Neural cell (in vitro differentiated cells): Measurements from ENCODE around the gene KCTD12. TPM values are rescaled to one million over a fixed set of nuclear protein-coding genes. Genes with fewer than 3 reads are reported as not detected.

Experiments
- H2AFZ ChIP-seq: fragments of 200-600, 300-800 bp; sonication (generic), shearing (Covaris generic); 2 replicates; pipeline ENCODE4 v1.6.0; 2014; ENCODE audit warnings: low read depth, mild to moderate bottlenecking, antibody characterized with exemption, low read length, moderate library complexity
- H3F3A ChIP-seq: fragments of 200-600 bp; shearing (Covaris generic); 2 replicates; pipeline ENCODE4 v1.6.1; 2016; ENCODE audit warnings: mild to moderate bottlenecking, moderate library complexity, mixed read lengths, antibody characterized with exemption, low read length; ENCODE audit not compliant: insufficient read depth, poor library complexity, severe bottlenecking
- H3K27ac ChIP-seq: fragments of 200-600, 300-800 bp; sonication (generic), shearing (Covaris generic); 2 replicates; pipeline ENCODE4 v1.5.1; 2014; ENCODE audit warnings: mild to moderate bottlenecking, low read length, moderate library complexity
- H3K27me3 ChIP-seq: fragments of 300-800, 200-600 bp; sonication (generic), shearing (Covaris generic); 2 replicates; pipeline ENCODE4 v1.6.0; 2014; ENCODE audit warnings: mild to moderate bottlenecking, low read depth, low read length, moderate library complexity; ENCODE audit not compliant: insufficient read depth
- H3K36me3 ChIP-seq: fragments of 300-800, 200-600 bp; sonication (generic), shearing (Covaris generic); 2 replicates; pipeline ENCODE4 v1.5.1; 2014; ENCODE audit warnings: mild to moderate bottlenecking, antibody characterized with exemption, low read length, moderate library complexity; ENCODE audit not compliant: insufficient read depth
- H3K4me2 ChIP-seq: fragments of 300-800, 200-600 bp; sonication (generic), shearing (Covaris generic); 2 replicates; pipeline ENCODE4 v1.6.0; 2014; ENCODE audit warnings: mild to moderate bottlenecking, low read length
- H3K4me3 ChIP-seq: fragments of 300-800, 200-600 bp; sonication (generic), shearing (Covaris generic); 2 replicates; pipeline ENCODE4 v1.5.1; 2014; ENCODE audit warnings: mild to moderate bottlenecking, low read length, moderate library complexity
- H3K79me2 ChIP-seq: fragments of 200-600 bp; shearing (Covaris generic); replicated peaks from 2 replicates; pipeline ENCODE4 v1.6.0; 2014; ENCODE audit warnings: mild to moderate bottlenecking, low read length, moderate library complexity; ENCODE audit not compliant: insufficient read depth
- H3K9ac ChIP-seq: fragments of 300-800, 200-600 bp; sonication (generic), shearing (Covaris generic); 2 replicates; pipeline ENCODE4 v1.6.1; 2016; ENCODE audit warnings: mild to moderate bottlenecking, low read length, mixed read lengths
- H3K9me2 ChIP-seq: fragments of 200-600 bp; shearing (Covaris generic); 2 replicates; pipeline ENCODE4 v1.6.1; 2016; ENCODE audit warnings: mild to moderate bottlenecking, low read length, mixed read lengths; ENCODE audit not compliant: insufficient read depth
- H3K9me3 ChIP-seq: fragments of 200-600, 300-800 bp; sonication (generic), shearing (Covaris generic); 2 replicates; pipeline ENCODE4 v1.6.1; 2016; ENCODE audit warnings: mild to moderate bottlenecking, mixed run types, low read length, moderate library complexity, mixed read lengths
- H4K20me1 ChIP-seq: fragments of 200-600 bp; shearing (Covaris generic); 2 replicates; pipeline ENCODE4 v1.6.1; 2016; ENCODE audit warnings: mild to moderate bottlenecking, mixed run types; ENCODE audit not compliant: insufficient read depth
- EP300 ChIP-seq: fragments of 450-650 bp; conservative IDR thresholded peaks from 2 replicates; pipeline ENCODE4 v1.6.1; 2014; ENCODE audit warnings: antibody characterized with exemption, mild to moderate bottlenecking, moderate library complexity; ENCODE audit not compliant: poor library complexity, severe bottlenecking
- EZH2 ChIP-seq: fragments of 200-600, 300-800 bp; shearing (Covaris generic), sonication (generic); IDR thresholded peaks from 2 replicates; pipeline ENCODE4 v1.6.1; 2014; ENCODE audit warnings: antibody characterized with exemption, low read length, borderline replicate concordance, mild to moderate bottlenecking; ENCODE audit not compliant: insufficient read depth, poor library complexity, severe bottlenecking
- MXI1 ChIP-seq: fragments of 450-650 bp; conservative IDR thresholded peaks from 2 replicates; pipeline ENCODE4 v1.6.1; 2014; ENCODE audit warnings: antibody characterized with exemption, mild to moderate bottlenecking; ENCODE audit not compliant: poor library complexity, severe bottlenecking
- POLR2AphosphoS5 ChIP-seq: IDR thresholded peaks from 2 replicates; pipeline ENCODE4 v1.6.1; 2012
- RAD21 ChIP-seq: fragments of 450-650 bp; conservative IDR thresholded peaks from 2 replicates; pipeline ENCODE4 v1.6.1; 2014; ENCODE audit warnings: antibody characterized with exemption, mild to moderate bottlenecking, moderate library complexity
- REST ChIP-seq: IDR thresholded peaks from 2 replicates; pipeline ENCODE4 v1.6.1; 2012; ENCODE audit warnings: borderline replicate concordance
- SMC3 ChIP-seq: fragments of 450-650 bp; conservative IDR thresholded peaks from 2 replicates; pipeline ENCODE4 v1.6.1; 2014; ENCODE audit warnings: antibody characterized with exemption, mild to moderate bottlenecking, moderate library complexity; ENCODE audit not compliant: poor library complexity
- TAF1 ChIP-seq: IDR thresholded peaks from 2 replicates; pipeline ENCODE4 v1.6.1; 2012; ENCODE audit warnings: low read depth
- polyA plus RNA-seq: library from polyadenylated mRNA; depleted of rRNA; stranded (reverse); fragments of >200 nt; gene quantifications from 2 replicates; pipeline ENCODE4 v1.2.3, GENCODE V29; 2014
- TF ChIP-seq, protein P1 (sequence below): fragments of 450-650 bp; IDR thresholded peaks from 2 replicates; pipeline ENCODE4 v1.5.1; 2014; ENCODE audit warnings: antibody characterized with exemption, mild to moderate bottlenecking, moderate library complexity; ENCODE audit not compliant: poor library complexity, severe bottlenecking

KCTD12 gene
- polyA plus RNA-seq, 1 donor from 2014 or later = 2.7 TPM

DNA sequence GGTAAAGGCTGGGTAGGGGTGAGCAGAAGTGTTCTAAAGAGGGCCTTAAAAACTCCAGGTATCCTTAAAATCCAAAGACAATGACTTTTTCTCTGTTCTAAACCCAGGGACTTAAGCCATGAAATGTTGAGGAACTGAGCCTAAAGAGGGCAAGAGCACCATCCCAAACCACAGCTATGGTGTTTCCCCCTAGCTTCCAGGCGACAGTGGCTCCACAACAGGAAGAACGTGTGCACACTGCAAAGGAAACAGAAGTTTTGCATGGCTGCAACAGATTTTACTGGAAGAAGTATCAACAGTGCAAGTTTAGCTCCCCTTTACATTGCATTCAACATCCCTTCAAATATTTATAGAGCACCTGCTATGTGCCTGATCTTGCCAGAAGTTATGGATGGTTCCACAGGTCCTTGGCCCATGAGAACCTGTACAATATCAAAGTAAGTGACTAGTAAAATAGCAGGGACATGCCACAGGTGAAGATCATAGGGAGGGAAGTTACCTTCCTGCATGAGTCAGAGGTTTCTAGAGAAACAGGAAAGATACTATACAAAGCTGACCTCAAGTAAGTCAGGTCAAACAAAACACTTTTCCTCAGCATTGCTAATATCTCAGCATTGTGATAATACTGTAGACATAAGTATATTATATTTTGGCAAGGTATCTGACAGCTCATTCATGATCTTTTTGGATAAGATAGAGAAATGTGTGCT lies 8.4 kb upstream of the KCTD12 start:
- Histone ChIP-seq H3K79me2 (no peaks in the 10 kb centered on the region), H3K9ac (no peak overlapping the region), H3F3A (no peaks in the 10 kb centered on the region), H3K4me3 (no peak overlapping the region), H3K9me2 (no peaks in the 10 kb centered on the region), H3K36me3 (no peaks in the 10 kb centered on the region), H4K20me1 (no peaks in the 10 kb centered on the region), H2AFZ (no peak overlapping the region), H3K27ac (no peak overlapping the region), H3K27me3 (no peaks in the 10 kb centered on the region), H3K9me3 (no peaks in the 10 kb centered on the region), H3K4me2 (no peak overlapping the region)
- TF ChIP-seq POLR2AphosphoS5 (no peak), EZH2 (no peak), EP300 (no peak), MXI1 (no peak), TAF1 (no peak), SMC3 (no peak), REST (no peak), RAD21 (no peak)
- TF ChIP-seq, protein P1, sequence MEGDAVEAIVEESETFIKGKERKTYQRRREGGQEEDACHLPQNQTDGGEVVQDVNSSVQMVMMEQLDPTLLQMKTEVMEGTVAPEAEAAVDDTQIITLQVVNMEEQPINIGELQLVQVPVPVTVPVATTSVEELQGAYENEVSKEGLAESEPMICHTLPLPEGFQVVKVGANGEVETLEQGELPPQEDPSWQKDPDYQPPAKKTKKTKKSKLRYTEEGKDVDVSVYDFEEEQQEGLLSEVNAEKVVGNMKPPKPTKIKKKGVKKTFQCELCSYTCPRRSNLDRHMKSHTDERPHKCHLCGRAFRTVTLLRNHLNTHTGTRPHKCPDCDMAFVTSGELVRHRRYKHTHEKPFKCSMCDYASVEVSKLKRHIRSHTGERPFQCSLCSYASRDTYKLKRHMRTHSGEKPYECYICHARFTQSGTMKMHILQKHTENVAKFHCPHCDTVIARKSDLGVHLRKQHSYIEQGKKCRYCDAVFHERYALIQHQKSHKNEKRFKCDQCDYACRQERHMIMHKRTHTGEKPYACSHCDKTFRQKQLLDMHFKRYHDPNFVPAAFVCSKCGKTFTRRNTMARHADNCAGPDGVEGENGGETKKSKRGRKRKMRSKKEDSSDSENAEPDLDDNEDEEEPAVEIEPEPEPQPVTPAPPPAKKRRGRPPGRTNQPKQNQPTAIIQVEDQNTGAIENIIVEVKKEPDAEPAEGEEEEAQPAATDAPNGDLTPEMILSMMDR = no peak

- no peaks in the 10 kb centered on the region for H3F3A ChIP-seq
- TF ChIP-seq MXI1 = no peak
- no peak for TF ChIP-seq SMC3
- no peak for TF ChIP-seq TAF1
- TF ChIP-seq REST = no peak
- TF ChIP-seq, protein P1 = no peak
- H3K27me3 ChIP-seq = peaks cover 19% of the 10 kb centered on the region
Measured at GRCh38 chr13:76892488-76892887, 6.3 kb upstream of the KCTD12 start.

More at GRCh38 chr13:76892488-76892887, 6.3 kb upstream of the KCTD12 start:
- Histone ChIP-seq H2AFZ (no peak overlapping the region), H3K9ac (no peak overlapping the region), H3K4me3 (no peak overlapping the region), H3K9me3 (no peaks in the 10 kb centered on the region), H3K79me2 (no peaks in the 10 kb centered on the region), H3K9me2 (no peaks in the 10 kb centered on the region), H3K4me2 (no peak overlapping the region), H3K27ac (no peak overlapping the region), H3K36me3 (no peaks in the 10 kb centered on the region), H4K20me1 (no peaks in the 10 kb centered on the region)
